Measurements from ENCODE around the gene PPP5C.
"Not testable (repeated sequence)": the region's sequence is repeated elsewhere in the genome, so short reads cannot be mapped to it uniquely, and the experiment has no call there.

PPP5C gene

GRCh38 chr19:46388311-46389095 lies 41.6 kb downstream of the PPP5C start:
- DNase-seq = no peak

GRCh38 chr19:46390121-46390858 lies 43.4 kb downstream of the PPP5C start:
- DNase-seq = no peak

DNA sequence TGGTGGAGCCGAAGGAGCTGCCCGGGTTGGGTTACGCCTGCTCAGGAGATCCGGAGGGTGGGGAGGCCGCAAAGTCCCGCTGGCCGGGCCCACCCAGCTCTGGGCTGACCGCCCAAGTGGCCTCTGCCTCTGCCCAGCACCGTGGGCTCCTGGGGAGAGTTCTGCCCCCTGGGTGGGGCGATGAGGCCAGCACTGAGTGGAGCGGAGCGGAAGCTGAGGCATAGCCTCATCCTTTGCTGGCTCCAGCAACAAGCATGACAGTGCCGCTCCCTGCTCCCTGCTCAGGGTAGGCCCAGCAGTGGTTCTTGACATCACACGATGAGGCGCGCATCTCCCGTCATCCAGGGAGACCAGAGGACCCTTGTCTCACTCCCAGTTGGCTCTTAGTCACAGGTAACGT lies 44.0 kb downstream of the PPP5C start:
- no peak for DNase-seq

GRCh38 chr19:46391296-46392251 lies 44.7 kb downstream of the PPP5C start:
- DNase-seq = no peak

GRCh38 chr19:46392252-46392801 lies 45.4 kb downstream of the PPP5C start:
- peak; percentile 46 for DNase-seq

DNA sequence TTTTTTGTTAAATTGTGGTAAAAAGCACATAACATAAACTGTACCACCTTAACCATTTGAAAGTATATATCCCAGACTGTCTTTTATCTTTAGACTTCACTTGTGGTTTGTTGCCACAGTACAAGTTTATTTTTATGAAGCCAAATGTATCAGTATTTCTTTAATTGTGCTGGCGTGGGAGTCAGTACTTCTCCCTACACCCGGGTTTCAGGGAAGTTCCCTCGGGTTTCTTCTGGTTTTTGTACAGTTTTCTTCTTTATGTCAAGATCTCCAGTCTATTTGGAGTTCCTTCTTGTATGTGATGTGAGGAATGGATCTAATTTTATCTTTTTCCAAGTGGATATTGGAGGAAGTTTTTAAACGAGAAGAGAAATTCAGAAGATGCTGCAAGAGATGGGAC lies 46.0 kb downstream of the PPP5C start:
- DNase-seq = no peak

GRCh38 chr19:46393456-46394401 lies 46.8 kb downstream of the PPP5C start:
- DNase-seq = no peak

- no peak for DNase-seq
Measured at GRCh38 chr19:46394402-46394797, 47.5 kb downstream of the PPP5C start.

- DNase-seq = not testable (repeated sequence)
Measured at GRCh38 chr19:46397801-46398479, 51.1 kb downstream of the PPP5C start.

DNA sequence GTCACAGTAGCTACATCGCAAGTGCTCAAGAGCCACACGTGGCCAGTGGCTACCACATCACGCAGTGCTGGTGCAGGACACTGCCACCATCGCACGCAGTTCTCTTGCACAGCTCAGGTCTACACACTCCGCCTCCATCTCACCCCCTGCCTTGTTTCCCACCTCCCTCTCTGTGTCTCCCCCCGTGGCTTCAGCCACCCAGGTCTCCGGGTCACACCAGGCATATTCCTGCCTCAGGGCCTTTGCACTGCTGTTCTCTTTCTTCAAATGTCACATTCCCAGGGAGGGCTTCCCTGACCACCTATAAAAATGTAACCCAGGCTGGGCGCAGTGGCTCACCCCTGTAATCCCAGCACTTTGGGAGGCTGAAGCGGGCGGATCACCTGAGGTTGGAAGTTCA lies 55.8 kb downstream of the PPP5C start:
- DNase-seq = no peak

DNA sequence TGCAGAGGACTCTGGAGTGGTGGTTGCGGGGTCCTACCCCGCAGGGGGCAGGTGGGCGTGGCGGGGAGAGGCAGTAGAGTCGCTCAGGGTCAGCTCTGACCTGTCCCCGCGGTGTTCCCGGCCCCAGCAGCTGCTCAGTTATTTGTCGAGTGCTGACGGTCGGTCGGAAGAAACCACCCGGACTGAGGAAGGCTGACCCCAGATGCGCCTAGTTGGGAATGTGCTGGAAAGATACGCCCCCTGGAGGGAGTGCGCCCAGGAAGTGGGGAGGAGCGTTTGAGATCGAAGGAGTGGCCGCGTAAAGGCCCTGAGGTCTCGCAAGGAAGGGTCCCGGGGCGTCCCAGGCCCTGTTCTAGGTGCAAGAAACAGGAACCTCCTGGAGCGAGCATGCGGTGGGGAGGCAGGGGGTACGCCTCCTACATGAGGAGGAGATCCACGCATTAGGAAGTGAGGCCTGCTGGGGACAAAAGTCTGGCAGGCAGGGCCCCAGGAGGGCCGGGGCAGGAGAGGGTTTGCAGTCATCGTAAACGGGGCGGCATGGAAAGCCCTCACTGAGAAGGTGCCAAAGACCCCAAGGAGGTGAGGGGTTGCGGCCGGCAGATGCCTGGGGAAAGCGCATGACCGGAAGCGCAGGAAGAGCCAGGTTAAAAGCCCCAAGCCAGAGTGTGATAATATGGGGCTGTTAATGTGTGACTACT lies 57.3 kb downstream of the PPP5C start:
- no peak for DNase-seq

GRCh38 chr19:46404753-46405468 lies 58.0 kb downstream of the PPP5C start:
- DNase-seq = no peak

DNA sequence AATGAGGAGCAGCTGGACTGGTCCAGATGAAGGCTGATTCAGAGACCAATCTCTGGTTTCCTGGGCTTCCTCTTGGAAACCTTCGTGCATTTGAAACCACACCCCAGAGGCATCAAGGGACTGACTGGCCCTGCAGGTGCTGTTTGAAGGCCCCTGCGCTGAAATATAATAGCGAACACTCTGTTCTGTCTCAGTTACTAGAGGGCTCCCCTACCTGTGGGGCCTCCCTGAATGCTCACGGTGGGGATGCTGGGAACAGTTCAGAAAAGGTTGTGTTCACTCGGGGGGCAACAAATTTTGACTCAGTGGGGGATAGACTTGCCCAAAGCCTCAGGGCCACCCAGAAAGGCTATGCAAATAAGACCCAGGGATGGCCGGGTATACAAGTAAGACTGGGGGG lies 60.1 kb downstream of the PPP5C start:
- no peak for DNase-seq

GRCh38 chr19:46407856-46408663 lies 61.2 kb downstream of the PPP5C start:
- DNase-seq = no peak

- no peak for DNase-seq
Measured at GRCh38 chr19:46408664-46409039, 61.8 kb downstream of the PPP5C start.

DNA sequence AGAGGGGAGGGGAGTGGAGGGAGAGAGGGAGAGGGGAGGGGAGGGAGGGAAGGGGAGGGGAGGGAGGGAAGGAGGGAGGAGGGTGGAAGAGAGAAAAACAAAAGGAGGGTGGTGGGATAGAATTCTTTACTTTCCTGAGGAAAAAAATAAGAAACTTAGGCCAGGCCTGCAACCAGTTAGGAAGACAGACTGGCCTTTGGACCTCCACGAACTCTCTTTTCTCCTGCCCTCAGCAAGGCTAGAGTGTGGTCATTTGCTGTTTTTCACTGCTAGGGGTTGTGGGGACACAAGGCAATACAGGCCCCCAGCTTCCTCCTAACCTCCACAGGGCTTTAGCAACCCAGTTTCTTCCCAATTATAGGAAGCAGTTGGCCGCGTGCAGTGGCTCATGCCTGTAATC lies 62.3 kb downstream of the PPP5C start:
- DNase-seq = no peak

DNA sequence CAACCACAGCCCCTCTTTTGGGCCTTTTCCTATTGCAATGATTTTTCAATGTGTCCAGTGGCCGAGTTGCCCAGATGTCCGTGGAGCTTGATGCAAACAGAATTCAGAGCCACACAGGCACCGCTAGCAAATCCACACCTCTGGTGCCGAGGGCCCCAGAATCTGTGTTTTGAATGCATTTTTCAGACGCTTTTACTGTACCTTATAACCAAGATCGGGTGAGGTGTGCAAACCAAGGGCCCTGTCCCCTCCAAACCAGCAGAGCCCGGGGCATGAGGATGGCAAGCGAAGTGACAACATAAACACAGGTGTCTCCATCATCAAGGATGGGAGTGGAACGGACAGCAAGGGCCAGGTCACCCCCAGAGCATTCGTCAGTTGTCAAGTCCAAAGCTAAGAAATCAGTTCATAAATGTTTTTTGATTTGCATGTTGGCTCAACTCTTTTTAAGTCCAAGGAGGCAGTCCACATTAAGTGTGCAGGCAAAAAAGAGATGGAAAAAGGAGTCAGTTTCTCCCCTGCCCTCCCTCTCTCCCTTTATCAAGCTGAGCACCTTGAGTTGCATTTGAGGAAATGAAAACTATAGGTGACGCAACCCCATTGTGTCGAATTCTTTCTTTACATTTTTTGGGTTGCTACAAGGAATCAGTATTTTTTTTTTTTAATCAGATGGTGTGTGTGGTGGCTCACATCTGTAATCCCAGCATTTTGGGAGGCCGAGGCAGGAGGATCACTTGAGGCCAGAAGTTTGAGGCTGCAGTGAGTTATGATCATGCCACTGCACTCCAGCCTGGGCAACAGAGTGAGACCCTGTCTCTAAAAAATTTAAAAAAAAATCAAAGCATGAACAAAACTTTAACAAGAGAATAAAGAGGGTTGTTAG lies 63.6 kb downstream of the PPP5C start:
- DNase-seq = no peak
